Thyroid gland (tissue), 4 donors: ENCODE results near the gene ANKRD11. TPM values are rescaled to one million over a fixed set of nuclear protein-coding genes. Genes with fewer than 3 reads are reported as not detected.
A peak's percentile ranks its signal among the peaks of the same experiment; 100 is the strongest.

Source experiments
- DNase-seq, 2 donors: peaks; one replicate each; pipeline ENCODE4 v3.0.0-alpha.2; 2019
- H3K27ac ChIP-seq, 3 donors: fragments of 200-600 bp; sonication (generic); 1 replicate in 2 of 3; 2 replicates in 1 of 3; pipeline ENCODE4 v1.5.1; 2016 to 2019; ENCODE audit warnings: mild to moderate bottlenecking in 1 of 3, moderate library complexity in 1 of 3
- H3K27me3 ChIP-seq: fragments of 200-600 bp; sonication (generic); one replicate; pipeline ENCODE4 v1.5.1; 2019
- H3K36me3 ChIP-seq, 2 donors: fragments of 200-600 bp; sonication (generic); one replicate each; pipeline ENCODE4 v1.5.1; 2016 to 2019
- H3K4me1 ChIP-seq, 2 donors: fragments of 200-600 bp; sonication (generic); one replicate each; pipeline ENCODE4 v1.5.1; 2017 to 2019
- H3K4me3 ChIP-seq, 3 donors: fragments of 200-600 bp; sonication (generic); replicated peaks in 1 of 3; 1 replicate in 2 of 3; 2 replicates in 1 of 3; pipeline ENCODE4 v1.5.1; 2016; ENCODE audit warnings: mild to moderate bottlenecking in 1 of 3
- H3K9me3 ChIP-seq: fragments of 200-600 bp; sonication (generic); one replicate; pipeline ENCODE4 v1.5.1; 2017
- POLR2A ChIP-seq, 2 donors: fragments of 450-650 bp; IDR thresholded peaks; one replicate each; pipeline ENCODE4 v1.6.1; 2017; ENCODE audit warnings: antibody characterized with exemption in 2 of 2, mild to moderate bottlenecking in 2 of 2, moderate library complexity in 1 of 2
- WGBS, 2 donors: methylation state at CpG; one replicate each; pipeline ENCODE4 v1.1.5; 2017; 5-methylcytosine and 5-hydroxymethylcytosine counted together
- intact Hi-C: fragments of 100-400 bp; cut with DNase I; formaldehyde crosslinking; loops from one replicate; pipeline ENCODE4 v1.15.1; 2023
- total RNA-seq, 4 donors: library from RNA; depleted of rRNA; stranded (reverse); fragments of >200 nt; gene quantifications; one replicate each; pipeline ENCODE4 v1.2.3, GENCODE V29; 2016
- TF ChIP-seq, protein P1 (sequence below), 6 experiments: fragments of 200-600 bp in 3 of 6; fragments of 450-650 bp in 3 of 6; sonication (generic) in 3 of 6; IDR thresholded peaks; one replicate each; pipeline ENCODE4 v1.5.1; 2016 to 2019; ENCODE audit warnings: antibody characterized with exemption in 6 of 6, mild to moderate bottlenecking in 2 of 6, inconsistent platforms in 1 of 6, moderate library complexity in 1 of 6

The ANKRD11 gene
- total RNA-seq, 4 donors from 2014 or later = 62.1 to 90.4 (median 75.0) TPM

GRCh38 chr16:89525146-89525913 is 35.0 kb upstream of the ANKRD11 start:
- Histone ChIP-seq H3K9me3 (no peaks in the 10 kb centered on the region), H3K27ac (no peak overlapping the region), H3K4me1 (no peaks in the 10 kb centered on the region), H3K27me3 (no peaks in the 10 kb centered on the region), H3K36me3 (peaks cover 38 to 71% of the 10 kb centered on the region in 2 donors), H3K4me3 (no peak overlapping the region)
- no peak for TF ChIP-seq POLR2A (IDR thresholded peaks at IDR 0.05)
- TF ChIP-seq, protein P1, sequence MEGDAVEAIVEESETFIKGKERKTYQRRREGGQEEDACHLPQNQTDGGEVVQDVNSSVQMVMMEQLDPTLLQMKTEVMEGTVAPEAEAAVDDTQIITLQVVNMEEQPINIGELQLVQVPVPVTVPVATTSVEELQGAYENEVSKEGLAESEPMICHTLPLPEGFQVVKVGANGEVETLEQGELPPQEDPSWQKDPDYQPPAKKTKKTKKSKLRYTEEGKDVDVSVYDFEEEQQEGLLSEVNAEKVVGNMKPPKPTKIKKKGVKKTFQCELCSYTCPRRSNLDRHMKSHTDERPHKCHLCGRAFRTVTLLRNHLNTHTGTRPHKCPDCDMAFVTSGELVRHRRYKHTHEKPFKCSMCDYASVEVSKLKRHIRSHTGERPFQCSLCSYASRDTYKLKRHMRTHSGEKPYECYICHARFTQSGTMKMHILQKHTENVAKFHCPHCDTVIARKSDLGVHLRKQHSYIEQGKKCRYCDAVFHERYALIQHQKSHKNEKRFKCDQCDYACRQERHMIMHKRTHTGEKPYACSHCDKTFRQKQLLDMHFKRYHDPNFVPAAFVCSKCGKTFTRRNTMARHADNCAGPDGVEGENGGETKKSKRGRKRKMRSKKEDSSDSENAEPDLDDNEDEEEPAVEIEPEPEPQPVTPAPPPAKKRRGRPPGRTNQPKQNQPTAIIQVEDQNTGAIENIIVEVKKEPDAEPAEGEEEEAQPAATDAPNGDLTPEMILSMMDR (IDR thresholded peaks at IDR 0.05) = no peak
- intact Hi-C loops = no loop called here
- WGBS, 2 donors = 84 to 88% methylated on average over 20 of the region's 20 CpGs
- no peak for DNase-seq

DNA sequence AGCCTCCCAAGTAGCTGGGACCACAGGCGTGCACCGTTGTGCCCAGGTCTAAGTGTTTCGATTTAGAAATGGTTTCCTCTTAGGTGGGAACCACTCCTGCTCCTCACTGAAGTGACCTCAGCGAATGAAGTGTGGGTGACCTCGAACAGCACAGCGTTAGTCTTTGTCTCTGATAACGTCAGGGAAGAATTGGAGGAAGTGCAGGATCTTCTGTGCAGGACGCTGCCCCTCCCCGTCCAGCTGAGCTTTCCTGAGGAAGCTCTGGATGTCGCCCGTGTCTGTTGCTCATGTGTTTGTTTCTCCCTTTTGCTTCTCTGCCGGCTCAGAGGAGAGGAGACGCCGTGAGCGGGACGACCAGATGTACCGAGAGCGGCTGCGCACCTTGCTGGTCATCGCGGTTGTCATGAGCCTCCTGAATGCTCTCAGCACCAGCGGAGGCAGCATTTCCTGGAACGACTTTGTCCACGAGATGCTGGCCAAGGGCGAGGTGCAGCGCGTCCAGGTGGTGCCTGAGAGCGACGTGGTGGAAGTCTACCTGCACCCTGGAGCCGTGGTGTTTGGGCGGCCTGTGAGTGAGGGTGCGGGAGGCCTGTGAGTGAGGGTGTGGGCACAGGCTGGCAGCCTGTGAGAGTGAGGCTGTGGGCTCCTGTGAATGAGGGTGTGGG is 33.5 kb upstream of the ANKRD11 start:
- no peak overlapping the region for H3K4me3 ChIP-seq
- H3K36me3 ChIP-seq = peaks cover 38 to 69% of the 10 kb centered on the region in 2 donors
- H3K9me3 ChIP-seq = no peaks in the 10 kb centered on the region
- no peak for DNase-seq
- 78 to 81% methylated on average over 32 of the region's 32 CpGs for WGBS, 2 donors
- intact Hi-C loops = no loop called here
- H3K27ac ChIP-seq = peak overlapping the region in 1 of 3 donors; percentile 31
- no peaks in the 10 kb centered on the region for H3K4me1 ChIP-seq
- TF ChIP-seq, protein P1 (IDR thresholded peaks at IDR 0.05) = no peak
- TF ChIP-seq POLR2A (IDR thresholded peaks at IDR 0.05) = no peak
- H3K27me3 ChIP-seq = no peaks in the 10 kb centered on the region

GRCh38 chr16:89522287-89522686 is 31.9 kb upstream of the ANKRD11 start:
- peaks cover 34 to 69% of the 10 kb centered on the region in 2 donors for H3K36me3 ChIP-seq
- TF ChIP-seq, protein P1 (IDR thresholded peaks at IDR 0.05) = no peak
- TF ChIP-seq POLR2A (IDR thresholded peaks at IDR 0.05) = no peak
- H3K4me1 ChIP-seq = no peaks in the 10 kb centered on the region
- H3K9me3 ChIP-seq = no peaks in the 10 kb centered on the region
- H3K27ac ChIP-seq = no peak overlapping the region
- no peaks in the 10 kb centered on the region for H3K27me3 ChIP-seq
- DNase-seq = no peak
- intact Hi-C loops = no loop called here
- H3K4me3 ChIP-seq = no peak overlapping the region
- 95 to 97% methylated on average over 26 to 29 of the region's 31 CpGs for WGBS, 2 donors

DNA sequence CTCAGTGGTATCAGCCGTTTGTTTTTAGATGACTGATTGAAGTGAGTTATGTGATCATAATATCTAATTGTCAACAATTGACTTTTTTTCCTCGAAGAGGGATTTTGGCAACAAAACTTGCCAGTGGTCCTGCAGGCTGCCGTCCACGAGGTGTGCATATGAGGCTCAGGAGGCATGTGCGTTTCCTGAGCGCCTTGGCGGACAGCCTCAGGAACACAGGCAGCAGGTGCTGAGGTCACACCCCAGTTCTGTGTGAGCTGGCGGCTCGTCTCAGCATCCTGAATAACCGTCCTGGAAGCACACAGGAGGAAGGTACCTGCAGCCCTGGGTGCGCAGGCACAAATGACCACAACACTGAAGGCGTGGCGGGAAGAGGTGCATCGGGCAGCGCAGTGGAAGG is 29.5 kb upstream of the ANKRD11 start:
- TF ChIP-seq POLR2A (IDR thresholded peaks at IDR 0.05) = no peak
- TF ChIP-seq, protein P1 (IDR thresholded peaks at IDR 0.05) = no peak
- peaks cover 25 to 61% of the 10 kb centered on the region in 2 donors for H3K36me3 ChIP-seq
- 80 to 92% methylated on average over 15 of the region's 15 CpGs for WGBS, 2 donors
- no peak for DNase-seq
- H3K27me3 ChIP-seq = no peaks in the 10 kb centered on the region
- no peak overlapping the region for H3K27ac ChIP-seq
- no peaks in the 10 kb centered on the region for H3K9me3 ChIP-seq
- H3K4me3 ChIP-seq = no peak overlapping the region
- intact Hi-C loops = no loop called here
- H3K4me1 ChIP-seq = no peaks in the 10 kb centered on the region

DNA sequence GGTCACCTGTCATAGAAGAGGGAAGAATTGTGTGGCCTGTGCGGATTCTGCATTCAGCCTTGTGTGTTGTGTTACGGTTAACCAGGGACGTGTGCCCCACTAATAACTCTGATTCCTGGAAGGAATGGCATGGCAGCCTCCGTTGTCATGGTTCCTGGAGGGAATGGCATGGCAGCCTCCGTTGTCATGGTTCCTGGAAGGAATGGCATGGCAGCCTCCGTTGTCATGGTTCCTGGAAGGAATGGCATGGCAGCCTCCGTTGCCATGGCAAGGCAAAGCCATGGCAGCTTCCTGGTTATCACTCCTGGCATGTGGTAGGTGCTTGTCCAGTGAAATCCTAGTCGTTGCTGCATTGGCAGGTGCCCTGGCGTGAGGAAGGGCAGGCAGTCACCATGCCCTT is 26.8 kb upstream of the ANKRD11 start:
- WGBS, 2 donors = 84 to 96% methylated on average over 9 of the region's 9 CpGs
- TF ChIP-seq POLR2A (IDR thresholded peaks at IDR 0.05) = no peak
- TF ChIP-seq, protein P1 (IDR thresholded peaks at IDR 0.05) = no peak
- intact Hi-C loops = no loop called here
- DNase-seq = no peak
- H3K9me3 ChIP-seq = no peaks in the 10 kb centered on the region
- H3K27ac ChIP-seq = no peak overlapping the region
- no peak overlapping the region for H3K4me3 ChIP-seq
- peaks cover 12 to 54% of the 10 kb centered on the region in 2 donors for H3K36me3 ChIP-seq
- H3K27me3 ChIP-seq = no peaks in the 10 kb centered on the region
- no peaks in the 10 kb centered on the region for H3K4me1 ChIP-seq
